ENCODE measurements around the gene NR2E3. TPM values are rescaled to one million over a fixed set of nuclear protein-coding genes. Genes with fewer than 3 reads are reported as not detected.
"Not testable (repeated sequence)": the region's sequence is repeated elsewhere in the genome, so short reads cannot be mapped to it uniquely, and the experiment has no call there.

NR2E3 gene
- total RNA-seq, 3 donors from 2014 or later (not counting 1 experiment from before 2014, with no cell fraction given), result not detected

- intact Hi-C loops (cut with micrococcal nuclease), result no loop called here
- peaks cover 18% of the 10 kb centered on the region for H3K36me3 Mint-ChIP-seq
These were observed 34.6 kb downstream of the NR2E3 start for GRCh38 chr15:71844916-71845315.

GRCh38 chr15:71853543-71853942, 43.2 kb downstream of the NR2E3 start:
- intact Hi-C loops (cut with micrococcal nuclease), result no loop called here
- Histone ChIP-seq H3K27ac (ENCODE audit: low read length) (no peak overlapping the region), H3K9me3 (ENCODE audit: control insufficient read depth, insufficient read depth, low read length) (no peaks in the 10 kb centered on the region), H3K27me3 (ENCODE audit: control insufficient read depth, insufficient read depth, low read length) (no peaks in the 10 kb centered on the region), H3K4me3 (ENCODE audit: low read length) (no peak overlapping the region), H3K36me3 (ENCODE audit: control insufficient read depth, insufficient read depth, low read length) (peaks cover 33% of the 10 kb centered on the region), H3K4me1 (ENCODE audit: control insufficient read depth, insufficient read depth, low read length) (no peaks in the 10 kb centered on the region)
- no CpG with 5 or more reads among the region's 1 CpG for WGBS (ENCODE audit: insufficient coverage)
- peaks cover 10% of the 10 kb centered on the region for H3K36me3 Mint-ChIP-seq
- TF ChIP-seq CTCF (IDR thresholded peaks at IDR 0.05), result no peak
- ATAC-seq (no peak), DNase-seq (no peak)
- H3K27ac Mint-ChIP-seq, result no peak overlapping the region
- H3K4me3 Mint-ChIP-seq, result no peak overlapping the region
- no peaks in the 10 kb centered on the region for H3K4me1 Mint-ChIP-seq
- no peaks in the 10 kb centered on the region for H3K9me3 Mint-ChIP-seq
- H3K27me3 Mint-ChIP-seq (ENCODE audit: low read depth in 2 of 2), result no peaks in the 10 kb centered on the region

More at GRCh38 chr15:71844916-71845315, 34.6 kb downstream of the NR2E3 start:
- Histone ChIP-seq H3K4me1 (ENCODE audit: control insufficient read depth, insufficient read depth, low read length) (no peaks in the 10 kb centered on the region), H3K27ac (ENCODE audit: low read length) (no peak overlapping the region), H3K4me3 (ENCODE audit: low read length) (no peak overlapping the region), H3K27me3 (ENCODE audit: control insufficient read depth, insufficient read depth, low read length) (no peaks in the 10 kb centered on the region), H3K36me3 (ENCODE audit: control insufficient read depth, insufficient read depth, low read length) (peaks cover 34% of the 10 kb centered on the region), H3K9me3 (ENCODE audit: control insufficient read depth, insufficient read depth, low read length) (no peaks in the 10 kb centered on the region)
- no peaks in the 10 kb centered on the region for H3K9me3 Mint-ChIP-seq
- no peak for ATAC-seq
- H3K27ac Mint-ChIP-seq, result no peak overlapping the region
- H3K4me1 Mint-ChIP-seq, result no peaks in the 10 kb centered on the region
- no peaks in the 10 kb centered on the region for H3K27me3 Mint-ChIP-seq (ENCODE audit: low read depth in 2 of 2)
- DNase-seq, result no peak
- WGBS (ENCODE audit: insufficient coverage), result 92% methylated on average over 1 of the region's 2 CpGs
- TF ChIP-seq CTCF (IDR thresholded peaks at IDR 0.05), result no peak
- no peak overlapping the region for H3K4me3 Mint-ChIP-seq

GRCh38 chr15:71858232-71858631, 47.9 kb downstream of the NR2E3 start:
- H3K36me3 Mint-ChIP-seq; intact Hi-C loops (cut with micrococcal nuclease); H3K36me3 ChIP-seq (ENCODE audit: control insufficient read depth, insufficient read depth, low read length); H3K27ac Mint-ChIP-seq; H3K4me3 ChIP-seq (ENCODE audit: low read length); H3K4me3 Mint-ChIP-seq; DNase-seq; H3K9me3 Mint-ChIP-seq; H3K27me3 Mint-ChIP-seq (ENCODE audit: low read depth in 2 of 2); H3K4me1 Mint-ChIP-seq; H3K4me1 ChIP-seq (ENCODE audit: control insufficient read depth, insufficient read depth, low read length); H3K27me3 ChIP-seq (ENCODE audit: control insufficient read depth, insufficient read depth, low read length); H3K27ac ChIP-seq (ENCODE audit: low read length); H3K9me3 ChIP-seq (ENCODE audit: control insufficient read depth, insufficient read depth, low read length); ATAC-seq: not testable (repeated sequence)
- WGBS (ENCODE audit: insufficient coverage), result 98% methylated on average over 3 of the region's 4 CpGs

Measured in natural killer cell (primary cell).